ENCODE results near the gene SGF29.
"Not testable (repeated sequence)": the region's sequence is repeated elsewhere in the genome, so short reads cannot be mapped to it uniquely, and the experiment has no call there.

DNA sequence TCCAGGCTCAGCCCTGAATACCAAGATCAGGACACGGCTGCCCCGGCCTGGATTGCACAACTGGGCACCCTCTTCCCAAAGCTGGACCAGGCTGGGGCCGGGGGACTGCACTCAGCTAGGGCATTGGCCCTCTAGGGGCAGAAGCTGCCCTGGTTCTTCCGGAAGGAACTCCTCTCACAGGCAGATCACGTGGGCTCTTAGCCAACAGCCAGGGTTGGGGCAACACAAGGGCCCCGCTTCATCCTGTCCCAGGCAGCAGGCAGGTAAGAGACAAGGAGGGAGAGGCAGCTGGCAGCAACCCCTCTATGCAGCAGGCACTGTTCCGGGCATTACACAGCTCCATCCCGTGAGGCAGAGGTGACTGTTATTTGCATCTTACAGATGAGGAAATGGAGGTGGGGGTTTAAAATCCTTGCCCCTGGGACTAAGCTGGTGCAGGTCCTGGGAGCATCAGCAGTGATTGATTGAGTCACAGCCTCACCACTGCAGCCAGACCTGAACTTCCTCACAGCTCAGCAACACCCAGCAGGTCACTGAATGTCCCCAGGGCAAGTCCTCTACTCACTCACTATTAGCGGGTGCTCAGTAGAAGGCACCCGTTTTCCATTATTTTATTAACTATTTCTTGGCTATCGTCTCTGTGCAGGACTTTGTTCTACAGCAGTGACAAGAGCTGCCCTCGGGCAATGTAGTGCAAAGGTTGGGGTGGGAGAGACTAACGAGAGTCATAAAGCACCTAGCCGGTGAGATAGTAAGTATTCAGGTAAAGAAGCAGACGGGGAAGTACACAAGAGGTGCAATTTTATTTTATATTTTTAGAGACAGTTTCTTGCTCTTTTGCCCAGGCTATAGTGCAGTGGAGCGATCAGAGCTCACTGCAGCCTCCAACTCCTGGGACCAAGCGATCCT lies 45.9 kb downstream of the SGF29 start:
- TF ChIP-seq, protein P1, sequence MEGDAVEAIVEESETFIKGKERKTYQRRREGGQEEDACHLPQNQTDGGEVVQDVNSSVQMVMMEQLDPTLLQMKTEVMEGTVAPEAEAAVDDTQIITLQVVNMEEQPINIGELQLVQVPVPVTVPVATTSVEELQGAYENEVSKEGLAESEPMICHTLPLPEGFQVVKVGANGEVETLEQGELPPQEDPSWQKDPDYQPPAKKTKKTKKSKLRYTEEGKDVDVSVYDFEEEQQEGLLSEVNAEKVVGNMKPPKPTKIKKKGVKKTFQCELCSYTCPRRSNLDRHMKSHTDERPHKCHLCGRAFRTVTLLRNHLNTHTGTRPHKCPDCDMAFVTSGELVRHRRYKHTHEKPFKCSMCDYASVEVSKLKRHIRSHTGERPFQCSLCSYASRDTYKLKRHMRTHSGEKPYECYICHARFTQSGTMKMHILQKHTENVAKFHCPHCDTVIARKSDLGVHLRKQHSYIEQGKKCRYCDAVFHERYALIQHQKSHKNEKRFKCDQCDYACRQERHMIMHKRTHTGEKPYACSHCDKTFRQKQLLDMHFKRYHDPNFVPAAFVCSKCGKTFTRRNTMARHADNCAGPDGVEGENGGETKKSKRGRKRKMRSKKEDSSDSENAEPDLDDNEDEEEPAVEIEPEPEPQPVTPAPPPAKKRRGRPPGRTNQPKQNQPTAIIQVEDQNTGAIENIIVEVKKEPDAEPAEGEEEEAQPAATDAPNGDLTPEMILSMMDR (conservative IDR thresholded peaks at IDR 0.05; ENCODE audit: low read depth in 2 of 2) = not testable (repeated sequence)
- not testable (repeated sequence) for TF ChIP-seq CREB1 (CRISPR knock-in tag; IDR thresholded peaks at IDR 0.05; ENCODE audit: low read depth); POLR2AphosphoS5 (IDR thresholded peaks at IDR 0.05; ENCODE audit: low read depth); STAT1 (IDR thresholded peaks at IDR 0.05; ENCODE audit: unreplicated experiment); EZH2 (IDR thresholded peaks at IDR 0.05; ENCODE audit: low read depth, unreplicated experiment); ZNF331 (CRISPR knock-in tag; IDR thresholded peaks at IDR 0.05; ENCODE audit: low read depth); EZH2phosphoT487 (IDR thresholded peaks at IDR 0.05; ENCODE audit: unreplicated experiment); JUNB (IDR thresholded peaks at IDR 0.05; ENCODE audit: unreplicated experiment); ZNF114 (CRISPR knock-in tag; IDR thresholded peaks at IDR 0.05); NANOG (IDR thresholded peaks at IDR 0.05; ENCODE audit: borderline replicate concordance)
- TF ChIP-seq, protein P2, sequence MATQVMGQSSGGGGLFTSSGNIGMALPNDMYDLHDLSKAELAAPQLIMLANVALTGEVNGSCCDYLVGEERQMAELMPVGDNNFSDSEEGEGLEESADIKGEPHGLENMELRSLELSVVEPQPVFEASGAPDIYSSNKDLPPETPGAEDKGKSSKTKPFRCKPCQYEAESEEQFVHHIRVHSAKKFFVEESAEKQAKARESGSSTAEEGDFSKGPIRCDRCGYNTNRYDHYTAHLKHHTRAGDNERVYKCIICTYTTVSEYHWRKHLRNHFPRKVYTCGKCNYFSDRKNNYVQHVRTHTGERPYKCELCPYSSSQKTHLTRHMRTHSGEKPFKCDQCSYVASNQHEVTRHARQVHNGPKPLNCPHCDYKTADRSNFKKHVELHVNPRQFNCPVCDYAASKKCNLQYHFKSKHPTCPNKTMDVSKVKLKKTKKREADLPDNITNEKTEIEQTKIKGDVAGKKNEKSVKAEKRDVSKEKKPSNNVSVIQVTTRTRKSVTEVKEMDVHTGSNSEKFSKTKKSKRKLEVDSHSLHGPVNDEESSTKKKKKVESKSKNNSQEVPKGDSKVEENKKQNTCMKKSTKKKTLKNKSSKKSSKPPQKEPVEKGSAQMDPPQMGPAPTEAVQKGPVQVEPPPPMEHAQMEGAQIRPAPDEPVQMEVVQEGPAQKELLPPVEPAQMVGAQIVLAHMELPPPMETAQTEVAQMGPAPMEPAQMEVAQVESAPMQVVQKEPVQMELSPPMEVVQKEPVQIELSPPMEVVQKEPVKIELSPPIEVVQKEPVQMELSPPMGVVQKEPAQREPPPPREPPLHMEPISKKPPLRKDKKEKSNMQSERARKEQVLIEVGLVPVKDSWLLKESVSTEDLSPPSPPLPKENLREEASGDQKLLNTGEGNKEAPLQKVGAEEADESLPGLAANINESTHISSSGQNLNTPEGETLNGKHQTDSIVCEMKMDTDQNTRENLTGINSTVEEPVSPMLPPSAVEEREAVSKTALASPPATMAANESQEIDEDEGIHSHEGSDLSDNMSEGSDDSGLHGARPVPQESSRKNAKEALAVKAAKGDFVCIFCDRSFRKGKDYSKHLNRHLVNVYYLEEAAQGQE (IDR thresholded peaks at IDR 0.05; ENCODE audit: unreplicated experiment) = not testable (repeated sequence)
- TF ChIP-seq, protein P3, sequence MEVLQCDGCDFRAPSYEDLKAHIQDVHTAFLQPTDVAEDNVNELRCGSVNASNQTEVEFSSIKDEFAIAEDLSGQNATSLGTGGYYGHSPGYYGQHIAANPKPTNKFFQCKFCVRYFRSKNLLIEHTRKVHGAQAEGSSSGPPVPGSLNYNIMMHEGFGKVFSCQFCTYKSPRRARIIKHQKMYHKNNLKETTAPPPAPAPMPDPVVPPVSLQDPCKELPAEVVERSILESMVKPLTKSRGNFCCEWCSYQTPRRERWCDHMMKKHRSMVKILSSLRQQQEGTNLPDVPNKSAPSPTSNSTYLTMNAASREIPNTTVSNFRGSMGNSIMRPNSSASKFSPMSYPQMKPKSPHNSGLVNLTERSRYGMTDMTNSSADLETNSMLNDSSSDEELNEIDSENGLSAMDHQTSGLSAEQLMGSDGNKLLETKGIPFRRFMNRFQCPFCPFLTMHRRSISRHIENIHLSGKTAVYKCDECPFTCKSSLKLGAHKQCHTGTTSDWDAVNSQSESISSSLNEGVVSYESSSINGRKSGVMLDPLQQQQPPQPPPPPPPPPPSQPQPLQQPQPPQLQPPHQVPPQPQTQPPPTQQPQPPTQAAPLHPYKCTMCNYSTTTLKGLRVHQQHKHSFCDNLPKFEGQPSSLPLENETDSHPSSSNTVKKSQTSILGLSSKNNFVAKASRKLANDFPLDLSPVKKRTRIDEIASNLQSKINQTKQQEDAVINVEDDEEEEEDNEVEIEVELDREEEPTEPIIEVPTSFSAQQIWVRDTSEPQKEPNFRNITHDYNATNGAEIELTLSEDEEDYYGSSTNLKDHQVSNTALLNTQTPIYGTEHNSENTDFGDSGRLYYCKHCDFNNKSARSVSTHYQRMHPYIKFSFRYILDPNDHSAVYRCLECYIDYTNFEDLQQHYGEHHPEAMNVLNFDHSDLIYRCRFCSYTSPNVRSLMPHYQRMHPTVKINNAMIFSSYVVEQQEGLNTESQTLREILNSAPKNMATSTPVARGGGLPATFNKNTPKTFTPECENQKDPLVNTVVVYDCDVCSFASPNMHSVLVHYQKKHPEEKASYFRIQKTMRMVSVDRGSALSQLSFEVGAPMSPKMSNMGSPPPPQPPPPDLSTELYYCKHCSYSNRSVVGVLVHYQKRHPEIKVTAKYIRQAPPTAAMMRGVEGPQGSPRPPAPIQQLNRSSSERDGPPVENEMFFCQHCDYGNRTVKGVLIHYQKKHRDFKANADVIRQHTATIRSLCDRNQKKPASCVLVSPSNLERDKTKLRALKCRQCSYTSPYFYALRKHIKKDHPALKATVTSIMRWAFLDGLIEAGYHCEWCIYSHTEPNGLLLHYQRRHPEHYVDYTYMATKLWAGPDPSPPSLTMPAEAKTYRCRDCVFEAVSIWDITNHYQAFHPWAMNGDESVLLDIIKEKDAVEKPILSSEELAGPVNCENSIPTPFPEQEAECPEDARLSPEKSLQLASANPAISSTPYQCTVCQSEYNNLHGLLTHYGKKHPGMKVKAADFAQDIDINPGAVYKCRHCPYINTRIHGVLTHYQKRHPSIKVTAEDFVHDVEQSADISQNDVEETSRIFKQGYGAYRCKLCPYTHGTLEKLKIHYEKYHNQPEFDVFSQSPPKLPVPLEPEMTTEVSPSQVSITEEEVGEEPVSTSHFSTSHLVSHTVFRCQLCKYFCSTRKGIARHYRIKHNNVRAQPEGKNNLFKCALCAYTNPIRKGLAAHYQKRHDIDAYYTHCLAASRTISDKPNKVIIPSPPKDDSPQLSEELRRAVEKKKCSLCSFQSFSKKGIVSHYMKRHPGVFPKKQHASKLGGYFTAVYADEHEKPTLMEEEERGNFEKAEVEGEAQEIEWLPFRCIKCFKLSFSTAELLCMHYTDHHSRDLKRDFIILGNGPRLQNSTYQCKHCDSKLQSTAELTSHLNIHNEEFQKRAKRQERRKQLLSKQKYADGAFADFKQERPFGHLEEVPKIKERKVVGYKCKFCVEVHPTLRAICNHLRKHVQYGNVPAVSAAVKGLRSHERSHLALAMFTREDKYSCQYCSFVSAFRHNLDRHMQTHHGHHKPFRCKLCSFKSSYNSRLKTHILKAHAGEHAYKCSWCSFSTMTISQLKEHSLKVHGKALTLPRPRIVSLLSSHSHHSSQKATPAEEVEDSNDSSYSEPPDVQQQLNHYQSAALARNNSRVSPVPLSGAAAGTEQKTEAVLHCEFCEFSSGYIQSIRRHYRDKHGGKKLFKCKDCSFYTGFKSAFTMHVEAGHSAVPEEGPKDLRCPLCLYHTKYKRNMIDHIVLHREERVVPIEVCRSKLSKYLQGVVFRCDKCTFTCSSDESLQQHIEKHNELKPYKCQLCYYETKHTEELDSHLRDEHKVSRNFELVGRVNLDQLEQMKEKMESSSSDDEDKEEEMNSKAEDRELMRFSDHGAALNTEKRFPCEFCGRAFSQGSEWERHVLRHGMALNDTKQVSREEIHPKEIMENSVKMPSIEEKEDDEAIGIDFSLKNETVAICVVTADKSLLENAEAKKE (CRISPR knock-in tag; IDR thresholded peaks at IDR 0.05) = not testable (repeated sequence)
- TF ChIP-seq, protein P4, sequence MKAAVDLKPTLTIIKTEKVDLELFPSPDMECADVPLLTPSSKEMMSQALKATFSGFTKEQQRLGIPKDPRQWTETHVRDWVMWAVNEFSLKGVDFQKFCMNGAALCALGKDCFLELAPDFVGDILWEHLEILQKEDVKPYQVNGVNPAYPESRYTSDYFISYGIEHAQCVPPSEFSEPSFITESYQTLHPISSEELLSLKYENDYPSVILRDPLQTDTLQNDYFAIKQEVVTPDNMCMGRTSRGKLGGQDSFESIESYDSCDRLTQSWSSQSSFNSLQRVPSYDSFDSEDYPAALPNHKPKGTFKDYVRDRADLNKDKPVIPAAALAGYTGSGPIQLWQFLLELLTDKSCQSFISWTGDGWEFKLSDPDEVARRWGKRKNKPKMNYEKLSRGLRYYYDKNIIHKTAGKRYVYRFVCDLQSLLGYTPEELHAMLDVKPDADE (IDR thresholded peaks at IDR 0.05) = not testable (repeated sequence)

Measured in GM23338 (cell line).